GM12801 (cell line): Measurements from ENCODE around the gene MRPS12.

Experiments
- TF ChIP-seq, protein P1 (sequence below): IDR thresholded peaks from one replicate; pipeline ENCODE4 v1.5.1; 2011; ENCODE audit warnings: control low read depth; ENCODE audit not compliant: insufficient read length; ENCODE audit errors: extremely low read depth

The MRPS12 gene

DNA sequence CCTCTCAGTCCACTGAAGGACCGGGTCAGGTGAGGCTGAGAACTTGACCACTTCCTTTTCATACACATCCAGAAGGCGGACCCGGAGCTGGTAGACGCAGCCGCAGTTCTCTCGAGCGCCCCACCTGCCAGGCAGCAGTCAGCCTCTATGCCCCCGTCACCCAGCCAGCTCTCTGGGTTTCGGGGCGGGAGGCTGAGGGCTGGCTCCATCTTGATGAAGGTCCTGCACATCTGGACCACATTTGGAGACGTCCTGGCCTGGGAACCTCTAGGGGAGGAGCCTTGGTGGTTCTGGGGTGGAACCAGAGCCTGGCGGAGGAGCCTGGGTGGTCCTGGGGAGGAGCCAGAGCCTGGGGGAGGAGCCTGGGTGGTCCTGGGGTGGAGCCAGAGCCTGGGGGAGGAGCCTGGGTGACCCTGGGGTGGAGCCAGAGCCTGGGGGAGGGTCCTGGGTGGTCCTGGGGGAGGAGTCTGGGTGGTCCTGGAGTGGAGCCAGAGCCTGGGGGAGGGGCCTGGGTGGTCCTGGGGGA, 14.3 kb downstream of the MRPS12 start:
- TF ChIP-seq, protein P1, sequence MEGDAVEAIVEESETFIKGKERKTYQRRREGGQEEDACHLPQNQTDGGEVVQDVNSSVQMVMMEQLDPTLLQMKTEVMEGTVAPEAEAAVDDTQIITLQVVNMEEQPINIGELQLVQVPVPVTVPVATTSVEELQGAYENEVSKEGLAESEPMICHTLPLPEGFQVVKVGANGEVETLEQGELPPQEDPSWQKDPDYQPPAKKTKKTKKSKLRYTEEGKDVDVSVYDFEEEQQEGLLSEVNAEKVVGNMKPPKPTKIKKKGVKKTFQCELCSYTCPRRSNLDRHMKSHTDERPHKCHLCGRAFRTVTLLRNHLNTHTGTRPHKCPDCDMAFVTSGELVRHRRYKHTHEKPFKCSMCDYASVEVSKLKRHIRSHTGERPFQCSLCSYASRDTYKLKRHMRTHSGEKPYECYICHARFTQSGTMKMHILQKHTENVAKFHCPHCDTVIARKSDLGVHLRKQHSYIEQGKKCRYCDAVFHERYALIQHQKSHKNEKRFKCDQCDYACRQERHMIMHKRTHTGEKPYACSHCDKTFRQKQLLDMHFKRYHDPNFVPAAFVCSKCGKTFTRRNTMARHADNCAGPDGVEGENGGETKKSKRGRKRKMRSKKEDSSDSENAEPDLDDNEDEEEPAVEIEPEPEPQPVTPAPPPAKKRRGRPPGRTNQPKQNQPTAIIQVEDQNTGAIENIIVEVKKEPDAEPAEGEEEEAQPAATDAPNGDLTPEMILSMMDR: no peak

DNA sequence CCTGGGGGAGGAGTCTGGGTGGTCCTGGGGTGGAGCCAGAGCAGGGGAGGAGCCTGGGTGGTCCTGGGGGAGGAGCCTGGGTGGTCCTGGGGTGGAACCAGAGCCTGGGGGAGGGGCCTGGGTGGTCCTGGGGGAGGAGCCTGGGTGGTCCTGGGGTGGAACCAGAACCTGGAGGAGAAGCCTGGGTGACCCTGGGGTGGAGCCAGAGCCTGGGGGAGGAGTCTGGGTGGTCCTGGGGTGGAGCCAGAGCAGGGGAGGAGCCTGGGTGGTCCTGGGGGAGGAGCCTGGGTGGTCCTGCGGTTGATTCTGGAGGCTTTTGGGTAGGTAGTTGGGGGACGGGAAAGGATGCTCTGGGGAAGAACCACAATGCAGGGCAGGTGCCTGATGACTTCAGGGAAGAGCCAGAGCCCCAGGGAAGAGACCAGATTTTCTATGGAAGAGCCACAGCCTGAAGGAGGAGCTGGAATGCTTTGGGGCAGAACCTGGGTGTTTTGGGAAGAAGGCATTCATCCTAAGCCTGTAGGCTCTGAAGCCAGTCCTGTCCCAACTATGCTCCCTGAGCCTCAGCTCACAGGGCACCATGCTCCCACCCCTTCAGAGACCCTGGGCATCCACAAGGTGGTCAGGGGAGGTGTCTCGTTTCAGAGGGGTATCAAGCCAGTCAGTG, 15.0 kb downstream of the MRPS12 start:
- TF ChIP-seq, protein P1: no peak

DNA sequence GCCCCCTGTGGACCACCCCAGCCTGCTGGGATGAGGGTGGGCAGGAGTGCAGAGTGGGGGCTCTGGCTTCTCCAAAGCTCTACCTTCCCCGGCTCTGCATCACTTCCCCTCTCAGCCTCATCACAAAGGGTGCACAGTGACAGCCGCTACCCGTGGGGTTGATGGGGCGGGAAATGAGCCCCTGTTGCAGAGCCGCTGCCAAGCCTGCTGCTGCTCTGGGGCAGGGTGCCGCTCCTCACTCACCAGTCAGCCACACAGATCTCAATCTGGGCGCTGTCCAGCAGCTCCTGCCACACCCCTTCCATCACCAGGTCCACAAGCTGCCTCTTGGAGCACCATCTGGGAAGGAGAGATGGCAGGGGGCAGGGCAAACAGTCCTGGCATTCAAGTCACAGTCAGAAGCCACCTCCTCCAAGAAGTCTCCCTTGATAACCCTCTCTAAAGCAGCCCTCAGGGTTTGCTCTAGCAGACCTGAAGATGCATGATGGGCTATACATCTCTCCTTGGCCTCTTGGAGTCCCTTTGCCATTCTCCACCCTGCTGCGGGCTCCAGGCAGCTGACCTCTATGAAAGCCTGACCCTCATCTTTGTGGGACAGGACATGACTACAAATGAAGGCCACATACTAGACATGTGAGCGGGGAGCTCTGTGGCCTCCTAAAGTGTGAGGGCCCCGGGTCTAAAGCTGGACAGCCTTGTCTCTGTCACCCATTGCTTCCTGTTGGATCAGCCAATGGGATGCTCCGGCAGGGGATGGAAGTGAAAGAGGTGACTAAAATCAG, 15.7 kb downstream of the MRPS12 start:
- TF ChIP-seq, protein P1: no peak

DNA sequence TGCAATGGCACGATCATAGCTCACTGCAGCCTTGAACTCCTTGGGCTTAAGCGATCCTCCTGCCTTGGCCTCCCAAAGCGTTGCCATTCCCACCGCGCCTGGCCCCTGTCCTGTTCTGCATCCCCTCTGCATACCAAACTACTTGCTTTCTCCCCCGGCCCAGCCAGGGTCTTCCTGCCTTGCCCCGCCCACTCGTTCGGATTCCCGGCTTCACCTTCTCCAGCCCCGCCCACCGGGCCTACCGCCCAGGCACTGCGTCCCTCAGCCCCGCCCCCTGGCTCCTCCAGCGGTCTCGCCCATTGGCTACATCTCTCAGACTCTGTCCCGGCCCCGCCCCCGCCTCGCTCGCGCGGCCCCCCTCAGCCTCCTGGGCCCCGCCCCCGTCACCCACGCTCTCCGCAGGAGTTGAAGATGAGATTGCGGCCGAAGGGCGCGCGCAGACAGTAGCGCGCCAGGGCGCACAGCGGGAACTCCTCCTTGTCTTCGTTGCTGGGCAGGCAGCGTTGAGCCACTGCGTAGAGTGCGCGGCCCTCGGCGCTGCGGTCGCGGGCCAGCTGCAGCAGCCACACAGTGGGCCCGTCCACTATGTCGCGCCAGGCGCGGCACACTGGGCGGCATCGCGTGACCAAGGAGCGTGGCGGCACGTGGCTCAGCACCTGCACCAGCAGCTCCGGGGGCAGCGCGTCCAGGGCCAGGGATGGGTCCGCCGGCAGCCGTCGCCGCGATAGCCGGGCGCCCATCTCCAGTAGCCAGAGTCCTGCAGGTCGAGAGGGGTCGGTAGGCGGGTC, 19.0 kb downstream of the MRPS12 start:
- TF ChIP-seq, protein P1: no peak

DNA sequence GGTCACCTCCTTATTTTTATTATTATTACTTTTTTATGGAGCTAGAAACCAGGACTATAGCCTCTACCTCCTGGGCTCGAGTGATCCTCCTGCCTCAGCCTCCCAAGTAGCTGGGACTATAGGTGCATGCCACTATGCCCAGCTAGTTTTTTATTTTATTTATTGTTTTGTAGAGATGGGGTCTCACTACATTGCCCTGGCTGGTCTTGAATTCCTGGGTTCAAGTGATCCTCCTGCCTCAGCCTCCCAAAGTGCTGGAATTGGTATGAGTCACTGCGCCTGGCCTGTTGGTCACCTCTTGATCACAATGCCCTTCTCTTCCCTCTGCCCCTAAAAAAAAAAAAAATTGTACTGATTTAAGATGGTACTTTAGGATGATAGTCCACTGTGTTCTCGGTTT, 20.4 kb downstream of the MRPS12 start:
- TF ChIP-seq, protein P1: no peak

DNA sequence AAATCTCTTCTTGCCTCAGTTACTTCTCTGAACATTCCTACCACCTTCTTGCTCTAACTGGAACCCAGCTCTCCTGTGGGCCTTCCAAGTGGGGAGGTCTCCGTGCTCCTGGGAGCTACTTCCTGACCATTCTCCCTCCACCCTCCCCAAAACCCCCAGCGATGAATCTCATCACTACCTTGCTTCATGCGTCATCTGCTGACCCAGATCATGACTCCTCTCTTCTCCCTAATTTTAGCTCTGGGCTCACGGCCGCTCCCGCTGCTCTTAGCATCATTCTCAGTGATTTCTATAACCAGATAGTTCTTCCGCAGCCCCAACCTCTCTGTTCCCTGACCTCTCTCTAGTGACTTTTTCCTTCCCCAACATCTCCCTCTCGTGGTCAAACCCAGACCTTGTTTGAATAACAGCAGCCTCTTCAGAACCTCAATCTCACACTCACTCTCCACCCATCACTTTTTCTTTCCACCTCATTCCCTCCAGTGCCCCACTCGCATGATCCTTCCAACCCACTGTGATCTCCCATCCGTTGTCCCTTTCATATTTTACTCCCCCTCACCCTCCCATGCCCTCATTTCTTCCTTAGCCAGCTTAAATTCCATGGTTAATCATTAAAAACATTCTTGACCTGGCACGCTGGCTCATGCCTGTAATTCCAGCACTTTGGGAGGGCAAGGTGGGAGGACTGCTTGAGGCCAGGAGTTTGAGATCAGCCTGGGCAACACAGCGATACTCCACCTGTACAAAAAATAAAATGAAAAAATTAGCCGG, 21.8 kb downstream of the MRPS12 start:
- TF ChIP-seq, protein P1: no peak
